ENCODE measurements around the gene SQOR.

The SQOR gene

GRCh38 chr15:45705510-45706473, 71.0 kb downstream of the SQOR start:
- peak; percentile 86 for DNase-seq (ENCODE audit: low spot score)

GRCh38 chr15:45710657-45711056, 75.8 kb downstream of the SQOR start:
- DNase-seq (ENCODE audit: low spot score) = no peak

GRCh38 chr15:45714590-45715488, 80.0 kb downstream of the SQOR start:
- peak; percentile 49 for DNase-seq (ENCODE audit: low spot score)

GRCh38 chr15:45715528-45715927, 80.7 kb downstream of the SQOR start:
- DNase-seq (ENCODE audit: low spot score) = peak; percentile 24

- DNase-seq (ENCODE audit: low spot score) = no peak
Observed at GRCh38 chr15:45719490-45719889, 84.7 kb downstream of the SQOR start.

- DNase-seq (ENCODE audit: low spot score) = no peak
Observed at GRCh38 chr15:45720183-45720582, 85.4 kb downstream of the SQOR start.

GRCh38 chr15:45728641-45729040, 93.8 kb downstream of the SQOR start:
- no peak for DNase-seq (ENCODE audit: low spot score)

- no peak for DNase-seq (ENCODE audit: low spot score)
Observed at GRCh38 chr15:45729141-45729540, 94.3 kb downstream of the SQOR start.

GRCh38 chr15:45731343-45731742, 96.5 kb downstream of the SQOR start:
- no peak for DNase-seq (ENCODE audit: low spot score)

GRCh38 chr15:45732662-45733061, 97.8 kb downstream of the SQOR start:
- no peak for DNase-seq (ENCODE audit: low spot score)

- DNase-seq (ENCODE audit: low spot score) = no peak
Observed at GRCh38 chr15:45734260-45734711, 99.5 kb downstream of the SQOR start.

All from GM03348 (cell line).